Fibroblast of pulmonary artery (primary cell): ENCODE measurements around the gene MPO.

Experiments
- DNase-seq: peaks from one replicate; pipeline ENCODE4 v3.0.0-alpha.2; 2010; ENCODE audit warnings: low read depth
- H3K4me3 ChIP-seq: replicated peaks from 2 replicates; pipeline ENCODE4 v1.5.1; 2011; ENCODE audit warnings: low read depth, mild to moderate bottlenecking, control low read depth, low read length, moderate library complexity
- TF ChIP-seq, protein P1 (sequence below): IDR thresholded peaks from 2 replicates; pipeline ENCODE4 v1.5.1; 2011; ENCODE audit warnings: mild to moderate bottlenecking, control low read depth, low read length, inconsistent platforms; ENCODE audit errors: missing control alignments

MPO gene

DNA sequence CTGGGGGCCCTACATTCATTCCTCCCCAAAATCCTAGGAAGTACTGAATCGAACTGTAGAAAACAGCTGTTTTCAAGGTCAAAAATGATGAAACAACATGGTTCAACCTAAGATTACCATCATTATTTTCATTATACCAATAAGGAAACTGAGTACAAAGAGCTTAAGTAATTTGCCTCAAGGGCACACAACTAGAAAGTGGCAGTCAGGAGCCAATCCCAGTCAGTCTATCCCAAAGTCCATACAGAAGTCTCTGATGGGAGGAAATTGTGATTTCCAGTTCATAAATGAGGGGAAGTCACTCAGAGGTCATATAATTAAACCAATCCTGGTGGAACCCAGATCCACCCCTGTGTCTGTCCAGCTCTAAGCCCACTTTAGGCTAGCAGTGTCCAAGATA lies 34.0 kb downstream of the MPO start:
- DNase-seq, result no peak
- H3K4me3 ChIP-seq, result no peak overlapping the region
- TF ChIP-seq, protein P1, sequence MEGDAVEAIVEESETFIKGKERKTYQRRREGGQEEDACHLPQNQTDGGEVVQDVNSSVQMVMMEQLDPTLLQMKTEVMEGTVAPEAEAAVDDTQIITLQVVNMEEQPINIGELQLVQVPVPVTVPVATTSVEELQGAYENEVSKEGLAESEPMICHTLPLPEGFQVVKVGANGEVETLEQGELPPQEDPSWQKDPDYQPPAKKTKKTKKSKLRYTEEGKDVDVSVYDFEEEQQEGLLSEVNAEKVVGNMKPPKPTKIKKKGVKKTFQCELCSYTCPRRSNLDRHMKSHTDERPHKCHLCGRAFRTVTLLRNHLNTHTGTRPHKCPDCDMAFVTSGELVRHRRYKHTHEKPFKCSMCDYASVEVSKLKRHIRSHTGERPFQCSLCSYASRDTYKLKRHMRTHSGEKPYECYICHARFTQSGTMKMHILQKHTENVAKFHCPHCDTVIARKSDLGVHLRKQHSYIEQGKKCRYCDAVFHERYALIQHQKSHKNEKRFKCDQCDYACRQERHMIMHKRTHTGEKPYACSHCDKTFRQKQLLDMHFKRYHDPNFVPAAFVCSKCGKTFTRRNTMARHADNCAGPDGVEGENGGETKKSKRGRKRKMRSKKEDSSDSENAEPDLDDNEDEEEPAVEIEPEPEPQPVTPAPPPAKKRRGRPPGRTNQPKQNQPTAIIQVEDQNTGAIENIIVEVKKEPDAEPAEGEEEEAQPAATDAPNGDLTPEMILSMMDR, result no peak

DNA sequence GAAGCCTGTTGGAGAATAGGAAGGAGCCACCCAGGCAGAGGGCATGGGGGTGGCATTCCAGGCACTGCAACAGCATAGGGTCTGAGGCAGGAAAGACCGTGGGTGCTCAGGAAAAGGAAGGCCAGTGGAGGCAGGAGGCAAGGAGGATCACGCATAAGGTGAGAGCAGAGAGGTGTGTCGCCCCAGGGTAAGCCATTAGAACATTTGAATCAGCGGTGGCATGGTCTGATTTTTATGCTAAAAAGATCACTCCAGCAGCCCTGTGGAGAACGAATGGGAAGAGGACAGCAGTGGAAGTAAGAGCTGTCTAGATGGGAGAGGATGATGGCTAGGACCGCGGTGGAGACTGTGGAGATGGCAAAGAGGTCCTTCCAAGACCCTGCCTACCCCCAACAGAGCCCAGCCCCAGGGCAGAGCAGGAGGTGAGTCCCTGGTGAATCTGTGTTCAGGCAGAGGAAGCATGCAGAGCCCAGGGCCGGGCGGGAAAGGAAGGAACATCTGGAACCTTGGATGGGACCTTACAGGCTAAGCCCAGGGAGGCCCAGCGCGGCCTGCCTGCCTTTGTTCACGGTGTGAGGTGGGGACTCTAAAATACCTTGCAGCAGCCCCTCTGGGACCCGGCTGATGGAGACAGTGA lies 34.5 kb downstream of the MPO start:
- TF ChIP-seq, protein P1, result no peak
- no peak overlapping the region for H3K4me3 ChIP-seq

DNA sequence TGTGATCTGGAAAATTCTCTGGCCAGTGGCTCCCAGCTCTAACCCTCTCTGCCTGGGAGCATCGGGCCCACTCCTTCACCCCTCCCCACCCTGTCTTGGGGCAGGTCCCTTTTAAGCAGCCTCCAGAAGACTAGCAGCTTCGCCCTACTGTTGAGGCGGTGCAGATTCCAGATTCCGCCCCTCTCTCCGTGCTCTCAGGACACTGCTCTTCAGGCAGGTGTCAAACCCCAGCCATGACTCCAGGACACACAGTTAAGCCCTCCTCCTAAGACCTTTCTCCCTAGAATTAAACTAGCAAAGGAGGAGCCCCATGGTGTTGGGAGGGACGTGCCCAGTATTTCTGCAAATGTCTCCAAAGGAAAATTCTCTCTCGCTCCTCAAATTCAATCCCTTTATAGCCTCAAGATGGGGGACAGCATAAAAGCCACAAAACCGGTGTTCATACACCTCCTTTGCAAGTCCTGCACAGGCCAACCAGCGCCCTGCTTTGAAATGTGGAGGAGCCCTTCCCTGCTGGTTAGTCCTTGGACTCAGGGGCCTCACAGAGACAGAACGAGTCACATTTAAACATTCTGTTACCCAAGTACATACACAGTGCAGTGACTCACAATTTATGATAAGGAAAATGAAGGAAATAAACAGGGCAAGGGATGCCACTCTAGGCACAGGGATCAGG lies 35.2 kb downstream of the MPO start:
- TF ChIP-seq, protein P1, result no peak
- DNase-seq, result no peak
- no peak overlapping the region for H3K4me3 ChIP-seq

More for the DNA sequence above, 34.5 kb downstream of the MPO start:
- DNase-seq, result no peak

DNA sequence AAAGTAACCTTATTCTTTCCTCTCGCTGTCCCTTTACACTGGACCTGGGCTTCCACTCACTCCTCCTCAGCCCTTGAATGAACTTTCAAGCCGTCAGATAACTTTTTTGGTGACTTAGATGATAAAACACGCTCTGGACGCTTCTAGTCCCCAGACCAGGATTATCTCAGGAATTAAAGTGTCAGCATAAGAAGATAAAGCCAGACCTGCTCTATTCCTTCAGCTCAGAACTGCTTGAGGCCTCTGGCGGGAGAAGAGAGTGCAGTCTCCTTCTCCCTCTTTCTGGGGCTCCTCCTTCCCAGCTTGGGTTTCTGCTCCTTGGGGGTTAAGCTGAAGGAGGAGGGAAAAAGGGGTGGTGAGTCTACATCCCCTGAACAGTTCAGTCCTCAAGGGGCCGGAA lies 35.8 kb downstream of the MPO start:
- H3K4me3 ChIP-seq, result no peak overlapping the region
- TF ChIP-seq, protein P1, result no peak
- no peak for DNase-seq

DNA sequence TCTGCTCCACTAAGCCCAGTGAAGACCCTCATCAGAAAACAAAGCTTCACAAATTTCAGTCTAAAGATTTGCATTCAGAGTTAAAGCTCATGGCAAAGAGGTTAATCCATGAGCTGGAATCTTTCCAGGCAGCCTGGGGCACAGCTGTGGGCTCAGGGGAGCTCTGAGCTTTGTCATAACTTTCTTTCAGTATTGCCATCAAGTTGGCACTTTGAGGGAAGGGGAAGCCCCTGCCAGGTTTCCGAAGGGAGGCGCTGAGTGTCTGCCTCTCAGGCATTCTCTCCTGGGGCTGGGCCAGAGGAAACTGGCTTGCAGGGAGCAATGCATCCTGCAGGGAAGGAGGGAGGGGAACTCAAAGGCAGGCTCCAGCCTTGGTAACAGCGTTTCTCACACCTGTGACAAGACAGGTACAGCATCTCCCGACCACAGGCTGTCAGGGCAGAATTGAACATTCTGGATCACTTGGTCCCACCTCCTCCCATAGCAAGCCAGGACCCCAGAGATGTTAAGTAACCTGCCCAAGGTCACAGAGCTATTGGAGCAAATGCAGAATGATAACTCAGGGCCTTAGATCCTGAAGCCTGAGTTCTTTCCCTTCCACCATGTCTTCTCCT lies 38.5 kb downstream of the MPO start:
- H3K4me3 ChIP-seq, result no peak overlapping the region

DNA sequence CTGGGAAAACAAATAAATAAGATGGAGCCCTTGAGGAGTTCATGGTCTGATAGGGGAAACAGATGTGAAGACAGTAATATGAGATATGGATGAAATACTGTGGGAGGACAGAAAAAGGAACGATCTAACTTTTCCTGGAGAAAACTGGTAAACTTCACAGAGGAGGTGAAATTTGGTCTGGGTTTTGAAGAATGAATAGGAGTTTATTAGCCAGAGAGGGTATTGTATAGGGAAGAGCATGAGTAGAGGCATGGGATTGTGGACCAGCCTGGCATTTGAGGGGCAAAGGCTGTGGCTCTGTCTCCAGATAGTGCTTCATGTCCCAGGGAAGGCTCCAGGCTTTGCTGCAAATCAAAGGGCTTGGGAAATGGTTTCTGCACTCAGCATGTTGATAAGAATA lies 40.7 kb downstream of the MPO start:
- TF ChIP-seq, protein P1, result no peak
- DNase-seq, result no peak
- no peak overlapping the region for H3K4me3 ChIP-seq

More for the DNA sequence above, 38.5 kb downstream of the MPO start:
- TF ChIP-seq, protein P1, result no peak
- DNase-seq, result no peak
